K562 (cell line): Measurements from ENCODE around the gene CALR3. TPM values are rescaled to one million over a fixed set of nuclear protein-coding genes. Genes with fewer than 3 reads are reported as not detected.

Experiments used
- ARNT ChIP-seq, 2 experiments: fragments of 450-650 bp; IDR thresholded peaks; 2 replicates each; pipeline ENCODE4 v1.6.1; 2016; ENCODE audit warnings: mild to moderate bottlenecking in 1 of 2
- BCL6 ChIP-seq: fragments of 250-450 bp; sonication (Bioruptor Pico); IDR thresholded peaks from 2 replicates; pipeline ENCODE4 v1.4.0; 2020
- CBFA2T2 ChIP-seq: fragments of 450-650 bp; conservative IDR thresholded peaks from 2 replicates; pipeline ENCODE4 v1.6.1; 2017; ENCODE audit warnings: mild to moderate bottlenecking
- CBFA2T3 ChIP-seq: fragments of 450-650 bp; IDR thresholded peaks from 2 replicates; pipeline ENCODE4 v1.6.1; 2017
- CBX5 ChIP-seq: IDR thresholded peaks from 2 replicates; pipeline ENCODE4 v1.6.1; 2014; ENCODE audit warnings: low read depth, borderline replicate concordance
- FOXA3 ChIP-seq, 2 experiments: fragments of 450-650 bp in 1 of 2; sonication (generic) in 1 of 2; formaldehyde crosslinking; IDR thresholded peaks in 1 of 2; conservative IDR thresholded peaks in 1 of 2; 2 replicates each; pipeline versions ENCODE4 v1.4.0 to v1.8.0; 2020 to 2022; ENCODE audit warnings: mild to moderate bottlenecking in 2 of 2, missing genetic modification reagents in 1 of 2
- HDAC1 ChIP-seq, 2 experiments: fragments of 450-650 bp; IDR thresholded peaks; 2 replicates each; pipeline ENCODE4 v1.6.1; 2016 to 2017; ENCODE audit warnings: inconsistent platforms in 1 of 2, mild to moderate bottlenecking in 1 of 2, moderate library complexity in 1 of 2
- HDGF ChIP-seq: fragments of 450-650 bp; IDR thresholded peaks from 2 replicates; pipeline ENCODE4 v1.6.1; 2016
- JUN ChIP-seq, 2 experiments: sonication (generic) in 1 of 2; formaldehyde crosslinking in 1 of 2; IDR thresholded peaks; 2 replicates each; pipeline versions ENCODE4 v1.6.1 to v1.8.0; 2012 to 2022; ENCODE audit warnings: borderline replicate concordance in 2 of 2, mild to moderate bottlenecking in 2 of 2, improper control_type of control experiment in 1 of 2, low read depth in 1 of 2, low read length in 1 of 2, missing genetic modification reagents in 1 of 2
- NR2C2 ChIP-seq, 2 experiments: fragments of 200-800 bp in 1 of 2; sonication (Bioruptor generic) in 1 of 2; sonication (generic) in 1 of 2; formaldehyde crosslinking in 1 of 2; IDR thresholded peaks; 2 replicates each; pipeline versions ENCODE4 v1.6.1 to v1.8.0; 2016 to 2022; ENCODE audit warnings: mild to moderate bottlenecking in 1 of 2, missing compliant biosample characterization in 1 of 2, missing genetic modification characterization in 1 of 2, missing genetic modification reagents in 1 of 2
- PHF20 ChIP-seq: fragments of 450-650 bp; IDR thresholded peaks from 2 replicates; pipeline ENCODE4 v1.6.1; 2018; ENCODE audit not compliant: partially characterized antibody
- SMARCA4 ChIP-seq: fragments of 450-650 bp; IDR thresholded peaks from 2 replicates; pipeline ENCODE4 v1.6.1; 2016
- TCF3 ChIP-seq: sonication (generic); formaldehyde crosslinking; IDR thresholded peaks from 2 replicates; pipeline ENCODE4 v1.4.0; 2020; ENCODE audit warnings: mild to moderate bottlenecking, missing genetic modification reagents
- TOE1 ChIP-seq, 2 experiments: fragments of 450-650 bp in 1 of 2; sonication (generic) in 1 of 2; formaldehyde crosslinking in 1 of 2; IDR thresholded peaks; 2 replicates each; pipeline versions ENCODE4 v1.7.1 to v1.8.0; 2016 to 2022; ENCODE audit warnings: borderline replicate concordance in 2 of 2, mild to moderate bottlenecking in 2 of 2, antibody characterized with exemption in 1 of 2, inconsistent platforms in 1 of 2, low read depth in 1 of 2, missing genetic modification reagents in 1 of 2, moderate library complexity in 1 of 2
- U2AF2 ChIP-seq: fragments of 200-400 bp; formaldehyde crosslinking; optimal IDR thresholded peaks from 2 replicates; pipeline ENCODE3; 2017; ENCODE audit warnings: low read depth, mild to moderate bottlenecking, low read length
- polyA plus RNA-seq, 8 experiments: library from polyadenylated mRNA; depleted of rRNA in 4 of 8; stranded (reverse) in 5 of 8; unstranded in 3 of 8; fragments of >200 nt; fragmentation: Nextera tagmentation in 2 of 8; fragmentation: Illumina TruSeq in 1 of 8; extraction: Ambion mirVana in 2 of 8; extraction: Trizol in 1 of 8; gene quantifications; 2 replicates each; pipeline versions ENCODE4 v1.2.1 to v1.2.3, GENCODE V29; 2011 to 2014; ENCODE audit warnings: inconsistent platforms in 1 of 8, missing spikeins in 1 of 8
- total RNA-seq, 7 experiments: library from RNA; depleted of rRNA in 6 of 7; stranded (reverse); fragments of >200 nt in 6 of 7; fragmentation: Illumina TruSeq in 2 of 7; extraction: Trizol in 2 of 7; gene quantifications; 2 replicates each; pipeline versions ENCODE4 v1.2.1 to v1.2.3, GENCODE V29; 2011 to 2021; ENCODE audit warnings: low replicate concordance in 1 of 7
- TF ChIP-seq, protein P1 (sequence below): fragments of 450-650 bp; IDR thresholded peaks from 2 replicates; pipeline ENCODE4 v1.6.1; 2017; ENCODE audit warnings: antibody characterized with exemption, mild to moderate bottlenecking
- TF ChIP-seq, protein P2 (sequence below): fragments of 250-450 bp; sonication (Bioruptor Pico); IDR thresholded peaks from 2 replicates; pipeline ENCODE4 v1.8.0; 2021; ENCODE audit warnings: mild to moderate bottlenecking, moderate library complexity
- TF ChIP-seq, protein P3 (sequence below): IDR thresholded peaks from 2 replicates; pipeline ENCODE4 v1.6.1; 2014; ENCODE audit warnings: antibody characterized with exemption
- TF ChIP-seq, protein P4 (sequence below), 2 experiments: fragments of 450-650 bp in 1 of 2; sonication (generic) in 1 of 2; formaldehyde crosslinking; conservative IDR thresholded peaks; 2 replicates each; pipeline versions ENCODE4 v1.4.0 to v1.8.1; 2020 to 2022; ENCODE audit warnings: mild to moderate bottlenecking in 1 of 2, missing genetic modification reagents in 1 of 2

The CALR3 gene
- total and polyA plus RNA-seq, 9 of the 15 experiments (the other 6 are each of a cell fraction or from before 2014, with no cell fraction given): 0.15 to 0.41 (median 0.22) TPM; not detected in 4

DNA sequence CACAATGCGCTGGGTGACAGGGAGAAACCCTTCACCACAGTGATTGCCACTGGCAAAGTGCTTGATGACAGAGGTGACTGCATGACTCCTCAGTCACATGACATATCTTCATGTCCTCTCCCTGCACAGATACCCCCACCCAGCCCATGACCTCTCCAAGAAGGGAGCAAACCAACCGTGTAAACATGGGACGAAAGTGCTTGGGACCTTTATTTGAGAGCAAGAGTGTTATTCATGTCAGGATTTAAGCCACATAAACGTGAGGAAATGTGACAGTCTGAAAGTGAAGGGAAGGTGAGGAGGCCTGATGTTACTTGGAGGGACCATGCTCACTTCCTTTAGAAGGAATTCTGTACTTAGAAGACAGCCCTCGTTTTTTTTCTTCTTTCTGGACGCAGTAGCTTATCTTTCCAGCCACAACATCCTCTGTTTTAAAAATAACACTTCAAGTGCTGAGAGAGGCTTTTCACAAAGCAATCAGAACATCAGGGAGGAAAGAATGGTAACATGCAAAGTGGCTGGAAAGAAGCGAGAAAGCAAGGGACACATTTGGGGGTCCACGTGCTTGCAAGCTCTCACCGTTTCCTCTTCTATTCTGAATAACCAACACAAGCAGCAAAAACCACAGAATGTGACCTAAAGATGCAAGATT lies 59.8 kb downstream of the CALR3 start (continued):
- TF ChIP-seq, protein P1, sequence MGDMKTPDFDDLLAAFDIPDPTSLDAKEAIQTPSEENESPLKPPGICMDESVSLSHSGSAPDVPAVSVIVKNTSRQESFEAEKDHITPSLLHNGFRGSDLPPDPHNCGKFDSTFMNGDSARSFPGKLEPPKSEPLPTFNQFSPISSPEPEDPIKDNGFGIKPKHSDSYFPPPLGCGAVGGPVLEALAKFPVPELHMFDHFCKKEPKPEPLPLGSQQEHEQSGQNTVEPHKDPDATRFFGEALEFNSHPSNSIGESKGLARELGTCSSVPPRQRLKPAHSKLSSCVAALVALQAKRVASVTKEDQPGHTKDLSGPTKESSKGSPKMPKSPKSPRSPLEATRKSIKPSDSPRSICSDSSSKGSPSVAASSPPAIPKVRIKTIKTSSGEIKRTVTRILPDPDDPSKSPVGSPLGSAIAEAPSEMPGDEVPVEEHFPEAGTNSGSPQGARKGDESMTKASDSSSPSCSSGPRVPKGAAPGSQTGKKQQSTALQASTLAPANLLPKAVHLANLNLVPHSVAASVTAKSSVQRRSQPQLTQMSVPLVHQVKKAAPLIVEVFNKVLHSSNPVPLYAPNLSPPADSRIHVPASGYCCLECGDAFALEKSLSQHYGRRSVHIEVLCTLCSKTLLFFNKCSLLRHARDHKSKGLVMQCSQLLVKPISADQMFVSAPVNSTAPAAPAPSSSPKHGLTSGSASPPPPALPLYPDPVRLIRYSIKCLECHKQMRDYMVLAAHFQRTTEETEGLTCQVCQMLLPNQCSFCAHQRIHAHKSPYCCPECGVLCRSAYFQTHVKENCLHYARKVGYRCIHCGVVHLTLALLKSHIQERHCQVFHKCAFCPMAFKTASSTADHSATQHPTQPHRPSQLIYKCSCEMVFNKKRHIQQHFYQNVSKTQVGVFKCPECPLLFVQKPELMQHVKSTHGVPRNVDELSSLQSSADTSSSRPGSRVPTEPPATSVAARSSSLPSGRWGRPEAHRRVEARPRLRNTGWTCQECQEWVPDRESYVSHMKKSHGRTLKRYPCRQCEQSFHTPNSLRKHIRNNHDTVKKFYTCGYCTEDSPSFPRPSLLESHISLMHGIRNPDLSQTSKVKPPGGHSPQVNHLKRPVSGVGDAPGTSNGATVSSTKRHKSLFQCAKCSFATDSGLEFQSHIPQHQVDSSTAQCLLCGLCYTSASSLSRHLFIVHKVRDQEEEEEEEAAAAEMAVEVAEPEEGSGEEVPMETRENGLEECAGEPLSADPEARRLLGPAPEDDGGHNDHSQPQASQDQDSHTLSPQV: 0 out of 2 replicates have a peak, but pooled peaks have one; percentile 24
- TF ChIP-seq TOE1 (IDR thresholded peaks at IDR 0.05; ENCODE audit: borderline replicate concordance) (peak; percentile 89), TOE1 (CRISPR knock-in tag; IDR thresholded peaks at IDR 0.05; ENCODE audit: borderline replicate concordance, low read depth) (no peak), TCF3 (CRISPR knock-in tag) (peak; percentile 77), PHF20 (peak; percentile 40), NR2C2 (CRISPR knock-in tag; IDR thresholded peaks at IDR 0.05) (no peak), NR2C2 (tag; IDR thresholded peaks at IDR 0.05) (peak; percentile 64; the same call in 1 of the 2 replicates), FOXA3 (CRISPR knock-in tag; conservative IDR thresholded peaks at IDR 0.05 in 1 of 2, IDR thresholded peaks at IDR 0.05 in 1 of 2) (peak in 1 of 2 experiments; percentile 81; a peak in 2 of 4 replicates), ARNT (IDR thresholded peaks at IDR 0.05) (no peak), CBFA2T2 (peak; percentile 31), CBFA2T3 (peak; percentile 69), BCL6 (no peak), U2AF2 (no peak), SMARCA4 (peak; percentile 35; the same call in 1 of the 2 replicates), HDAC1 (IDR thresholded peaks at IDR 0.05) (peak in 1 of 2 experiments; percentile 57; a peak in 2 of 4 replicates), HDGF (0 out of 2 replicates have a peak, but pooled peaks have one; percentile 60), JUN (IDR thresholded peaks at IDR 0.05; ENCODE audit: borderline replicate concordance, low read depth, low read length) (0 out of 2 replicates have a peak, but pooled peaks have one; percentile 16), JUN (CRISPR knock-in tag; IDR thresholded peaks at IDR 0.05; ENCODE audit: borderline replicate concordance) (0 out of 2 replicates have a peak, but pooled peaks have one; percentile 26), CBX5 (no peak)
- TF ChIP-seq, protein P2, sequence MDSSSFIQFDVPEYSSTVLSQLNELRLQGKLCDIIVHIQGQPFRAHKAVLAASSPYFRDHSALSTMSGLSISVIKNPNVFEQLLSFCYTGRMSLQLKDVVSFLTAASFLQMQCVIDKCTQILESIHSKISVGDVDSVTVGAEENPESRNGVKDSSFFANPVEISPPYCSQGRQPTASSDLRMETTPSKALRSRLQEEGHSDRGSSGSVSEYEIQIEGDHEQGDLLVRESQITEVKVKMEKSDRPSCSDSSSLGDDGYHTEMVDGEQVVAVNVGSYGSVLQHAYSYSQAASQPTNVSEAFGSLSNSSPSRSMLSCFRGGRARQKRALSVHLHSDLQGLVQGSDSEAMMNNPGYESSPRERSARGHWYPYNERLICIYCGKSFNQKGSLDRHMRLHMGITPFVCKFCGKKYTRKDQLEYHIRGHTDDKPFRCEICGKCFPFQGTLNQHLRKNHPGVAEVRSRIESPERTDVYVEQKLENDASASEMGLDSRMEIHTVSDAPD (CRISPR knock-in tag): no peak
- TF ChIP-seq, protein P3, sequence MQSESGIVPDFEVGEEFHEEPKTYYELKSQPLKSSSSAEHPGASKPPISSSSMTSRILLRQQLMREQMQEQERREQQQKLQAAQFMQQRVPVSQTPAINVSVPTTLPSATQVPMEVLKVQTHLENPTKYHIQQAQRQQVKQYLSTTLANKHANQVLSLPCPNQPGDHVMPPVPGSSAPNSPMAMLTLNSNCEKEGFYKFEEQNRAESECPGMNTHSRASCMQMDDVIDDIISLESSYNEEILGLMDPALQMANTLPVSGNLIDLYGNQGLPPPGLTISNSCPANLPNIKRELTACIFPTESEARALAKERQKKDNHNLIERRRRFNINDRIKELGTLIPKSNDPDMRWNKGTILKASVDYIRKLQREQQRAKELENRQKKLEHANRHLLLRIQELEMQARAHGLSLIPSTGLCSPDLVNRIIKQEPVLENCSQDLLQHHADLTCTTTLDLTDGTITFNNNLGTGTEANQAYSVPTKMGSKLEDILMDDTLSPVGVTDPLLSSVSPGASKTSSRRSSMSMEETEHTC: no peak
- TF ChIP-seq, protein P4, sequence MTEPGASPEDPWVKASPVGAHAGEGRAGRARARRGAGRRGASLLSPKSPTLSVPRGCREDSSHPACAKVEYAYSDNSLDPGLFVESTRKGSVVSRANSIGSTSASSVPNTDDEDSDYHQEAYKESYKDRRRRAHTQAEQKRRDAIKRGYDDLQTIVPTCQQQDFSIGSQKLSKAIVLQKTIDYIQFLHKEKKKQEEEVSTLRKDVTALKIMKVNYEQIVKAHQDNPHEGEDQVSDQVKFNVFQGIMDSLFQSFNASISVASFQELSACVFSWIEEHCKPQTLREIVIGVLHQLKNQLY (CRISPR knock-in tag; conservative IDR thresholded peaks at IDR 0.05): no peak
